ENCODE results near the gene CHRNG.

DNA sequence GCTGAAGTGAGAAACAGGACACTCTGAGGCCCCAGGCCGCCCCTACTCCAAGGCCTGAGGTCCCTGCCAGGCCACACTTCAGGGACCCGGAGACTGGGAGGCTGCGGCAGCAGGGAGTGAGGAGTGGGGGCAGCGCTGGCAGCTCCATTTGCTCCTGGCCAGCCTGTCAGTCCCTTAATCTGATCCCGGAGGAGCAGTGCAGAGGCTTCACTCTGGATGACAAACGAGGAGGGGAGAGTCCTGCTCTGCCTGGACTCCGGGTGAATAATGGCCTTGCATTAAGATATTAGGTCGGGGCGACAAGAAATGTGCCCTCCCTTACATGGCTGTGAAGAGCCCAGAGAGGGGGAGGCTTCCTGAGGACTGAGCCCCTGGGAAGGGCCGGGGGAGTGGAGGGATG lies 33.6 kb upstream of the CHRNG start:
- TF ChIP-seq, protein P1, sequence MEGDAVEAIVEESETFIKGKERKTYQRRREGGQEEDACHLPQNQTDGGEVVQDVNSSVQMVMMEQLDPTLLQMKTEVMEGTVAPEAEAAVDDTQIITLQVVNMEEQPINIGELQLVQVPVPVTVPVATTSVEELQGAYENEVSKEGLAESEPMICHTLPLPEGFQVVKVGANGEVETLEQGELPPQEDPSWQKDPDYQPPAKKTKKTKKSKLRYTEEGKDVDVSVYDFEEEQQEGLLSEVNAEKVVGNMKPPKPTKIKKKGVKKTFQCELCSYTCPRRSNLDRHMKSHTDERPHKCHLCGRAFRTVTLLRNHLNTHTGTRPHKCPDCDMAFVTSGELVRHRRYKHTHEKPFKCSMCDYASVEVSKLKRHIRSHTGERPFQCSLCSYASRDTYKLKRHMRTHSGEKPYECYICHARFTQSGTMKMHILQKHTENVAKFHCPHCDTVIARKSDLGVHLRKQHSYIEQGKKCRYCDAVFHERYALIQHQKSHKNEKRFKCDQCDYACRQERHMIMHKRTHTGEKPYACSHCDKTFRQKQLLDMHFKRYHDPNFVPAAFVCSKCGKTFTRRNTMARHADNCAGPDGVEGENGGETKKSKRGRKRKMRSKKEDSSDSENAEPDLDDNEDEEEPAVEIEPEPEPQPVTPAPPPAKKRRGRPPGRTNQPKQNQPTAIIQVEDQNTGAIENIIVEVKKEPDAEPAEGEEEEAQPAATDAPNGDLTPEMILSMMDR (IDR thresholded peaks at IDR 0.05; ENCODE audit: insufficient read depth, low read length, poor library complexity, severe bottlenecking): no peak
- TF ChIP-seq EZH2phosphoT487 (conservative IDR thresholded peaks at IDR 0.05; ENCODE audit: low read length): no peak

Measured in SU-DHL-6 (cell line).